Middle frontal gyrus (tissue), 1 donor: Measurements from ENCODE around the gene CYB561.

Experiments
- DNase-seq: peaks from one replicate; pipeline ENCODE4 v3.0.0-alpha.2; 2015; ENCODE audit warnings: low spot score; ENCODE audit errors: extremely low spot score

CYB561 gene

DNA sequence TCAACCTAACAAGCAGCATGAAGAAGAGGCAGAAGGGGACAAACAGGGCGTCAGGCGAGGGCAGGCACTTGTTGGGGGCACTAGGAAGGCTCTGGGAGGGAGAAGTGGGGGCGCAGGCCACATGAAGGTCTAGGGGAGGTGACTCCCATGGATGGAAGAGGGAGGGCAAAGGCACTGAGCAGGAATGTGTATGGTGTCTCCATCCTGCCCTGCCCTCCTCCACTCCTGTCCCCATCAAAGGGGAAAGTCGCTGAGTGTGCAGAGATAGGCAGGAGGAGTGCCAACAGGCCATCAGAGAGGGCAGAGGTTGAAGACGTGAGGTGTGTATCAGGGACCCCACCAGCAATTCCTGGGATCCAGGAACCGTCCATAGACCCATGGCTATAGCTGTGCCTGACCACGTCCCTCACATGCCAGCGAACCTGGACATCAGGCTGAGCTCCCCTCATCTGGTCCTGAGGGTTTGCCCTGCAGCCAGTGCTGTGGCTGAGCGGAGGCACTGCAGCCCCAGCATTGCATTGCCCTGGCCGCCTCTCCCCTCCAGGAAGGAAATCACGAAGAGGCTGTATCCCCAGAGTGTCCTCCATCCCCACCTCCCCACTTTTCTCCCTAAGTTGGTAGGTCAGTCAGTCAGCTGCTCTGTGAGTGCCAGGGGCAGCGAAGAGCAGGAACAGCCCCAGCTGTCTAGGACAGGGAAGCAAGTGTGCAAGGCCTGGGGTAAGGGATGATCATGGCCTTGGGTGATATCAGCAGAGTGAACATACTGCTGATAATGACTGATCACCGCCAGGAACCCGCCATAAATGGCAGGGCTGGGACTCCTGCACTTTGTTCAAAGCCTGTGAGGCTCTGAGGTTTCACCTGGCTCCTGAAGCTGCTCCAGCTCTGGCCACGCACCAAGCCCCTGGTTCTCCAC lies 6.2 kb upstream of the CYB561 start:
- no peak for DNase-seq

DNA sequence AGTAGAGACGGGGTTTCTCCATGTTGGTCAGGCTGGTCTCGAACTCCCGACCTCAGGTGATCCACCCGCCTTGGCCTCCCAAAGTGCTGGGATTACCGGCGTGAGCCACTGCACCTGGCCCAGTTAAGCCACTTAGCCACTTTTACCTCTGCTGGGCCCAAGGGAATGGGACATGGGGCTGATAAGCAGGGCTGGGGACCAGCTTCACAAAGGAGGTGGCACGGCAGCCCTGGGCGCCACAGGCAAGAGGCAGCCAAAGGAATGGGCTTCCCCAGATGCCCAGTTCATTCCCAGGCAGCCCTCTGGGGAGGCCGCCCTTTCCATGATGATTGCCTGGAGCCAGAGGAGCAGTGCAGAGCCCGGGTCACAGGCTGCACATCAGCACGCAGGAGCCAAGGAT lies 5.0 kb upstream of the CYB561 start:
- no peak for DNase-seq

DNA sequence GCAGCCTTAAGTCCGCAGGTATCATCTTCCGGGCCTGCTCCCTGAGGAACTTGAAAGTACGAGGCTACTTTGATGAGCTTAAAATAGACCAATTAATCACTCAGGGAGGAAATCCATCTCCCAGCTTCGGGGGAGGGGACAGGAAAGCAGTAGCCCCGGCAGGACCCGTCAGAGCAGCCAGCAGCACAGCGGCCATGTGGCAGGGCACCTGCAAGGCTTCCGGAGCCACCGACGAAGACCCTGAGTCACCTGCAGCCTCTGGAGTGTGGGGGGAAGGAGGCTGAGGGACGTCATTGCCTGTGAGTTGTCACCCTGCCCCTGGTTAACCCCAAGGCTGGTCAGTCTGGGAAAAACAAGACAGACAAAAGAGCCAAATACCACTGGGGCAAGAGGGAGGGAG lies 4.4 kb upstream of the CYB561 start:
- no peak for DNase-seq

DNA sequence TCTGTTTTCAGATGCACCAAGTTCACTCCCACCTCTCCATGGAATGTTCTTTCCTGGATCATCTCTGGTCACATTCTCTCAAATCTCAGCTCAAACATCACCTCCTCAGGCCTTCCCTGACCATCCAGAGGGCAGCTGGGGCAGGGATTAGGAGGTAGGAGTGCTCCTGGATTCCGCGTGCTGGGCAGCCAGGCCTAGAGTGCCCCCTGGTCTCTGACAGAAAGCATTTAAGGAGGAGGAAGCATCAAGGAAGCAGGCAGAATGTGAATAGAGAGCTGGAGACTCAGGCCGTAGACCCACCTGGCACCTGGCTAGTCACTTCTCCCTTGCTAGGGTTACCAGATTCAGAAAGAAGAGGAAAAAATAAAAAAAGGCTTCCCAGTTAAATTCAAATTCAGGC lies 2.5 kb upstream of the CYB561 start:
- DNase-seq, result no peak

DNA sequence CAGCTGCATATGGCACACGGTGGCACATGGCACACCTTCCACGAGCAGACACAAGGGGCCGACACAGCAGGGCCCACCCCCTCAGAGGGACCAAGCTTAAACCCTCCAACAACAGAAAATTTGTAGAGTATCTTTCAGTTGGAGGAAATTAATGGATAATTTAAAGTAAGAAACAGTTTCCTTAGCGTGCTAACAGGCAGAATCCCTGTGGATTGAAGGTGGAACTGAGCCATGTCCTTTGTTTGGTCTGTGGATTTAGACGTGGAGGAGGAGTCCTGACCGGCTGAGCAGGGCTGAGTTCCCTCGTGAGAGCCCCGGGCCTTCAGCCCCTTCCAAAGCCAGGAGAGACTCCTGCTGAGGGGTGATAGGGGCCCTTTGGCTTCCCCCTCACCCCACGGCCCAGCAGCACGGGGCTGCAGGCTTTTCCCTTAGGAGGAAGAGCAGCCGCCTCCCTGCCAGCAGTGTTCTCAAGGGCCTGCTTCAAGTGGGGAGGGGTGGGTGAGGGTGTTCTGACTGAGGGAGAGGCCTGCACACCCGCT lies 1.4 kb upstream of the CYB561 start:
- no peak for DNase-seq

DNA sequence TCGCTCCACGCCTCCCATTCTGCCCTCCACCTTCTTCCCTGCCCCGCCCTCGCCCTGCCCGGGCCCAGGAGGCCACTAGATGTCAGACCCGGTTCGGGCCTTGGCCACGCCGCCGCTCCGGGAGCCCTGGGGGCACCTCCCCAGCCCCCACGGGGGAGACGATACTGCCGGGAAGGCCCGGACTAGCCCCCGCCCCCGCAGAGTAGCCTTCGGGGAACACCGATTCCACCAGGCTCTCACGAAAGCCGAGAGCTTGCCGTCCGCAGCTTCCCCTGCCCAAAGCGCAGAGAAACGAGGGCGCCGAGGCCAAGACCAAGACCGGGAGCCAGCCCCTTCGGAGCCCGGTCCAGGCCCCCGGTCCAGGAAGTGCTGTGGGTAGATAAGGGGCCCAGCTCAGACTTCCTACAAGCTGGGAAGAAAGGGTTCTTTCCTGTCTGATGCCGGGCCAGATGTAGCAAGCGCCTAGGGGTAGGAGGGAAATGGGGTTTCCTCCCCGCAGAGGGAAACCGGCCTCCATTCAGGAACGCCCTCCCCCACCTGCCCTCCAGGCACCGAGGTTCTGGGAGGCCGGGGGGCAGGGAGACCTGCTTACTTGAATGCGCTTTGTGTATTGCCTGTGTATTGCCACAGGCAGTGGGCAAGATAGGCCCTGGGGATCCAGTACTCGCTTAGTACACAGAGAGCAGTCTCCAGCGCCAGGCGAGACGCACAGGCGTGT lies 806 bp upstream of the CYB561 start:
- no peak for DNase-seq

DNA sequence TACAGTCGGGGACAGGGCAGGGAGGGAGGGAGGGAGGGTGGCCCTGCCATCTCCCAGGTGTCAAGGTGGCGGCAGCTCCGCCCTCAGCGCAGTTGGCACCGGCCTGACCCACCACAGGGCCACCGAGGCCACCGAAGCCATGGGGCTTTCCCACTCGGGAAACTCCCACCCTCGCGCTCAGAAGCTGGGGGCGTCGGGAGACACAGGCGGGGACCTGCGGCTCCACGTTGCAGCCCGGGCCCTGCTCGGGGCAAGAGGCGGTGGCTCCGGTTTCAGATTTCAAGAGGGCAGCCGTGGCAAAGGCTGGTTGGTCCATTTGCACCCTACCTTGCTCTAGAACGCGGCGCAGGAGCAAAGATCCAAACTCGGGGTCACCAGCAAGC lies 544 bp downstream of the CYB561 start:
- DNase-seq, result no peak

DNA sequence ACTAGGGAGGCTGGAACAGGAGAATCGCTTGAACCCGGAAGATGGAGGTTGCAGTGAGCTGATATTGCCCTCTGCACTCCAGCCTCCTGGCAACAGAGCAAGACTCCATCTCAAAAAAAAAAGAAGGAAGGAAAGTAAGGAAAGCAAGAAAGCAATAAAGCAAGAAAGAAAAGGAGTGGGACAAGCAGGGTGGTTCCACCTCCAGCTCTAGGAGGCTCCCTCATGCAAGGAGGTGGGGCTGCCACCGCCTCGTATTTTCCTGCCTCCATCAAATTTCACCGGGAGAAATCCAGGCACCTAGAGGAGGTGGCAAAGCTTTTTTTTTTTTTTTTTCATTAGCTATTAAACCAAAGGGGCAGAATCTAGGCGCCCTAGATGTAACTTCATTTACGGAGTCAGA lies 1.0 kb downstream of the CYB561 start:
- no peak for DNase-seq

DNA sequence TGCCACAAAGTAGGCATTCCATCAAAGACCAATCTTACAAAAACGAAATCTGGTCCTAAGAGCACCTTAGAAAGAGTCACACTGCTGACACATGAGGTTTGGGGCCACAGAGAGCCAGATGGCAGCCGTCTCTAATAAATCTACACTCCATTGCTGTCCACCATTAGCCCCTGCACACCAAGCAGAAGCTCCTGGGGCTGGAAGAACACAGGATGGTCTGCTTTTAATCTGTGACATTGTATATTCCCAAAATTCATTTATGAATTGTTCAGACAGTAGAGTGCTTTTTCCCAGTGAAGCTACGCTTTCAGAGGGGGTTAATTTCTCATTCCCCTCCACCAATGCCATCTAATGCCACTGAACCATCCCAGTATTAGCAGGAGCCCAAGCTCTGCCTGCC lies 1.6 kb downstream of the CYB561 start:
- DNase-seq, result no peak

DNA sequence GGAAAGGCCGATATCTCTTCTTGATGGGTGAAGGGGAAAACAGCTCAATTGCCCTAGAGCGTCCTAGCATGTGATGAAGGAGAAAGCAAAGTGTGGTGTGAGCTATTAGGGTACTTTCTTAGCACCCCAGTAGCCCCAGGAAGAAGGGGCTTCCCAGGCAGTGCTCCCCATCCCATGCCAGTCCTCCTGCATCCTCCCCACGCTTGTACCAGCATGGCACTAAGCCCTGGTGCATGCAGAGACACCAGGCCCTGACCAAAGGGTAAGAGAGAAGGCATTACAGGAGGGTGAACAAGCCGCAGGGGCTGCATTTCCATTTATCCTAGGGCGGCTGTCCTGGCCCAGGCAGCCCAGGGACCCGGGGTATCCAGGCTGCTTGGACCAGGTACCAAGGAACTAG lies 3.1 kb downstream of the CYB561 start:
- DNase-seq, result no peak

DNA sequence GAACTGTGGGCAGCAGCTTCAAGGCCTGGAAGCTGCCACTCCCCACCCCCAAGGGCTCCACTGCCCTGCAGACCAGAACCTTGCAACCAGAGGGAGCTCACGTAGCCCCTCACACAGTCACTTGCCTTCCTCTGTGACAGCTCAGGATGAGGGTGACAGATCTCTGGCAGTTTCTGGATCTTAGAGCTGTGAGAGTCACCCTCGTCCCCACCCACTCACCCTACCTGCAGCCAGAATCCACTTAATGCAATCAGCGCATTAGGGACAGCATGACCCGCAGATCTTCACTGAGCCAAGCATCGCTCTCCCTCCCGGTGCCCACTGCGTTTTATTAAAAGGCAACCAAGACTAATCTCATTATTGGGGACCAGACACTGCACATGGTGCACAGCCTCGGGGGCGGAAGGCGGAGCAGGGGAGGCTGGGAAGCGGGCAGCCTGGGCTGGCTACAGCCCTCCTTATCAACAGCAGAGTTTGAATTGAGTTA lies 3.5 kb downstream of the CYB561 start:
- no peak for DNase-seq

DNA sequence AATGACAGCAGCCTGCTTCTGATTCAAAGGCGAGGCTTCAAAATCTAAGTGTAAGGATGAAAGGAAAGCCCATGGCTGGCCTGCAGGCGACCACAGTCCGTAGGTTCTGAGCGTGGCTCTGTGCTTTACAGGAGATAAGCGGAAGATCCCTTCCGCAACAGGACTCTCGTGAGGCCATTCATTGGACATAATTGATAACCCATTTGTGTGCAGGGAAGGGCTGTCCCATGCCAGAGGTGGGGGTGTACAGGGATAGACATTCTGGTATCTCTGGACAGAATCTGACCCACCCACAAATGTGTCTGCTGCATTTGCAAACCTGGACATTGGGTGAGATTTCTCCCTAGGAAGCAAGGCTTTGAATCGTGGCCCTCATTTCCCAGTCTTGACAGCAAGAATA lies 4.0 kb downstream of the CYB561 start:
- DNase-seq, result no peak

DNA sequence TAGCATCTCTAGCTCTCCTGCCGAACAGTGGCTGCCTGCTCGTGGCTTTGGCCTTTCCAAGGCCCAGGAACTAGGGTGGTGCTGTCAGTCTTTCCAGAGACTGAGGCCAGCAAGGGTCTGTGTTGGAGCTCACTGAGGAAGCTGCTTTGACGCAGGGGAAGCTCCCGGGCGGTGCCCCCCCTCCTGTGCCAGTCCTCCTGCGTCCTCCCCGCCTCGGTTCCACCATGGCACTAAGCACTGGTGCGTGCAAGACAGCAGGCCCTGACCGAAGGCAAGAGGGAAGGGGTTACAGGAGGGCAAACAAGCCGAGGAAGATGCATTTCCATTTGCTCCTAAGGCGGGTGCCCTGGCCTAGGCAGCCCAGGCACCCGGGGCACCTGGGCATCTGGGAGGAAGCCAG lies 4.5 kb downstream of the CYB561 start:
- DNase-seq, result no peak

DNA sequence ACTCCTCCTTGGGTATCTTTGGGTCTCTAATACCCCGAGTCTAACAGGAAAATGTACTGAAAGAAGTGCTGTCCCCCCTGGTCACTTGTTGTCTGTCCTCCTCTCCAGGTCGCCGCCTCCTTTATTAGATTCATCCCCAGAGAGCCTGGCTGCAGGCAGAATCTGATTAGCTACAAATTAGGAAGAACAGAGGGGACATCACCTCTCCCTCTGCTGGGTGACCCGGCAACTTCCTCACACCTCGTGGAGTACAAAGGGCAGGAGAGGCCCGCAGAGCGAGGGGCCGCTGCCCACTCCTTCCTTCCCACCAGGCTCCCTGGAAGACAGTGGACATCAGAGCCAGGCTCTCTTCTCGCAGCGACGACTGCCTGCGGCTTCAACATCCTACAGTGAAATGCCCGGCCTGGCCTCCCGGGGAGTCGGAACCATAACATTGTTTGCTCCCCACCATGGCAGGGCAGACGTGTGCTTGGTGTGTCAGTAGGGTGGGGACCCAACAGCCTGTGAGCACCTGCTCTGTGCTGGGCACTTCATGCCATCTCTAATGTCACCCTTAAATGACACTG lies 5.3 kb downstream of the CYB561 start:
- DNase-seq, result no peak

DNA sequence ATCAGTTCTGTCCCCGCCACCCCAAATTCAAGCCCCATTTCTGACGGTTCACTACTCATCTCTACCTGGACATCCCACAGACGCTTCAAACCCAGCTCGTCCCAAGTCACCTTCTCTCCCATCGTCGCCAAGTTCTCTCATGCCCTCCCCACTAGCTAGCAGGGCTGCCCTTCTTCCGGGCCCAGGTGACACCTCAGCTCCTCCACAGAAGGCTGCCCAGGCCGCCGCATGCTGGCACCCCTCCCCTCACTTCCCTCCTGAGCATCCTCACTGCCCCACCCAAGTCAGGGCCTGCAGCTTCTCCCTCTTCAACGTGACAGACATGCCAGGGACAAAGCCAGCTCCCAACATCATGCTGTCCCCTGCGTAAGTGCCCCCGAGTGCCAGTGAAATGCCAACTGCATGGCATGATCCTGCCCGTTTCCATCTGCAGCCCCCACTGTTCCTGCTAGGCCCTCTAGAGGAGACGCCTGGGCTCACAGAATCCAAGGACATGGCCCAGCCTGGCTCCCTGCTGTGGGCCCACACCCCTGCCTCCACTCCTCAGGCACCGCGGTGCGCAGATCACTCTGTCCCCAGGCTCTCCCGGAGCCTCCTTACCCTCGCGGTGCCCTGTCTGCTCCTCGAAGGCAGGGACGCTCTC lies 5.9 kb downstream of the CYB561 start:
- no peak for DNase-seq

DNA sequence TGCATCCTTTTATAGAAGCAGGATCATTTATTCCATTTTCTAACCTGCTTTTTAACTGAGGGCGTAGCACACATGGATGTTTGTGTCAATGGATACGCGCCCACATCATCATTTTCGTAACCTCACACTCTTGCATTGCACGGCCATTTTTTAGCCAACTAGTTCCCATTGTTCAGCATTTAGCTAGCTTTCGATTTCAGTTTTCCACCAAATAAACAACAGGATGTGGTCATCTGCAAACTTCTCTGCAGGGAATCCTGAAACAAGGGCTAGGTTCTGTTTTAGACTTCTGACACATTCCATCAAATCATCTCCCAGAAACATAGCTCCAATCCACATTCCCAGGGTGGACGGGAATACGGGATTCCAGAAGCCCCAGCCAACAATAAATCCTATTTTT lies 6.4 kb downstream of the CYB561 start:
- no peak for DNase-seq

DNA sequence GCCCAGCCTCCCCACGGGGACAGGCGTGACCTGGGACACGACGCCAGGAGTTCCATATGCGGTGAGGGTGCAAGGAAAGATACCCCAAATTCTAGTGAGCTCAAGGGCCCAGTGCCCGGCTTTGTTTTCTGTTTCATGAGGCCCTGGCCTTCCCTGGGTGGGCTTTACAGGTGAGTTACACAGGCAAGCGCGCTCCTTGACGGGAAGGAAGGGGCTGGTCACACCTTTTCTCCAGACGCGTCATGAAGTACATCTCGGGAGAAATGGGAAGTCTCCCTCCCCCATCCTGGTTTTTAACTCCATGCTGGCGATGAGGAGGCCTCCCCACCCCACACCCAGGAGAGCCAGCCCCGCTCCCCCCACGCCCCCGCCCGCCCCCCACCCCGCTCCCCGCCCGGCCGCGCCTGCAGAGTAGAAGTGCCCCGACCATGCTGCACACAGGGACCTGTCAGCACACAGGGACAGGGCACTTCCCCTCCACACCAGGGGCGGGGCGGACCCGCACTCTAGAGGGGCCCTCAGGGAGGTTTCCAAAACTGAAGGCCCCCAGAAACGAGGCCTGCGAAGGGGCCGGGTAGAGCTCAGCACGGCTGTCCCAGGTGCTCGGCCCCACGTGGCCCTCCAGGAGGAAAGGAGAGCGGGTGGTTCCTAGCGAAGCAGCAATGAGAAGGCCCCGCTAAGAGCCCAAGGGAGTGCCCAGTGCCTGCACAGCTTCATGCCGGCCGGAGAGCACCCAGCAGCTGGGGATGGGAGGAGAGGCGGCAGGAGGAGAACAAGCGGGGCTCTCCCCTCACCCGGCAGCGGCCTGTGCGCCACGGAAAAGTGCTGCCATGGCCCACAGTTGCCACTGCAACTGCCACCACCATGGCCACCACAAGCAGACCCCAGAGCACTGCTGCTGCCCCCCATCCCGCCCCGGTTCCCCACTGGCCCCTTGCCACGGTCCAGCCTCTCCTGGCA lies 7.7 kb downstream of the CYB561 start:
- no peak for DNase-seq

DNA sequence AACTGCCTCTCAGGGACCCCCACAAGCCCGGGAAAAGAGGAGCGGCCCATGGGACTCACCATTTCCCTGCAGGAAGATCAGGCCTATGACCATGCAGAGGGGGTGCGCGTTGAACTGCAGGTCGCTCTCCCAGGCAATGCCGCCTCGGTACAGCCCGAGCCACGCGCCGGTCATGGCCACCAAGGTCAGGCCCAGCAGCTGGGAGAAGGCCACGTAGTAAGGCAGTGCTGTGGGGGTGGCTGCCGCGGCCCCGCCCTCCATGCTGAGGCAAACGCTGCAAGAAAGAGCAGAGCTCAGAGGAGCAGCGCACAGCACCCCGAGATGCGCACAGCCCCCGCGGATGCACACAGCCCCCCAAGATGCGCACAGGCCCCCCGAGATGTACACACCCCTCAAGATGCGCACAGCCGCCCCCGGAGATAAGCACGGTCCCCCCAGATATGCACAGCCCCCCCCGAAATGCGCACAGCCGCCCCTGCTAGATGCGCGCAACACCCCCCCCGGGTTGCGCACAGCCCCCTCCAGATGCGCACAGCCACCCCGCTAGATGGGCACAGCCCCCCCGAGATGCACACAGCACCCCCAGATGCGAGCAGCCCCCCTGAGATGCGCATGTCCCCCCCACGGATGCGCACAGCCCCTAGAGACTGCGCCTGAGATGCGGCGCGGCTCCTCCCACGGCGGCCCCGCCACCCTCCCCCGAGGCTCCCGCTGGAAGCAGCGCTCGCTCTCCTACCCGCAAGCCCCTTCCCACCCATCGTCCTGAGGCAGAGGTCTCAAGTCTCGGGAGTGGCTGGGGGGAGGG lies 8.6 kb downstream of the CYB561 start:
- DNase-seq, result no peak

DNA sequence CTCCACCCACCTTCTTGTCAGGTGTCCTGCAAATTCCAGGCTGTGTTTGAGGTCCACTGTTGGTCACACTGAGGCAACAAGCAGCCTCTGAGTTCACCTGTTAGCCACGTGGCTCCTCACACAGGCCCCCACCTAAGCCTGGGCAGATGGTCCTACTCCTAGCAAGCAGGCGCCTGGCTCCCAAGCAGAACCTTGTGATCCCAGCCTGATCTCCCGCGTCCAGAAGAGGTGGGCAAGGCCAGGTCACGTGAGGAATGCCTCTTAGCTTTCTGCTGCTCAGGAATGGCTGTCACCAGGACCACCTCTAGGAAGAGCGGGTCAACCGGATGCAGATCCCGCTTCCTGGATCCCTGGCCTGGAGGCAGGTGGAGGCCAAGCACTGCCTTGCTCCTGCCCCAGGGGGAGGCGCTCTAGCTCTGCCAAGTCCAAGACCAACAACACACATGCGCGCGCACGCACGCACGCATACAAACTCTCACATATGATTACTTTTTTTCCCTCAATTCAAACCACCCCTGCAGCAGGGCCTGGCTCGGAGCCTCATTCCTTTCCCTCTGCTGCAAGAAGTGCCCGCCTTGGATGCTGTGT lies 9.5 kb downstream of the CYB561 start:
- DNase-seq, result no peak
